Measurements from ENCODE around the gene COPG1. TPM values are rescaled to one million over a fixed set of nuclear protein-coding genes. Genes with fewer than 3 reads are reported as not detected.

The COPG1 gene
- total and polyA plus RNA-seq, 2 experiments from 2014 or later: 50.0 to 106 TPM

DNA sequence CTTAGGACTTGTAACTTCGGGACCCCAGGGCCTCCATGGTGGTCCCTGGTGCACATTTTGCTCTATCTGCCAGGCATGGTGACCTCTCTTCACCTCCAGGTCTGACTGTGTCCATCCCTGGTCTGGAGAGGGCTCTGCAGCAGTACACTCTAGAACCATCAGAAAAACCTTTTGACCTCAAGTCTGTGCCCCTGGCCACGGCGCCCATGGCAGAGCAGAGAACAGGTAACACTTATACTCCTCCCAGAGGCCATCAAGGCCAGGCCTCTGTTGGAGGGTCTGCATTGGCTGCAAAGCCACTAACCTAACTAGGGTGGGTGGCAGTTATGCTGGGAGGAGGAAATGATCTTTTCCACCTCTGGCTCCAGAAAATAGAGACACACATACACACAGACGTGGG lies 19.0 kb downstream of the COPG1 start:
- Histone ChIP-seq H3K4me2 (no peak overlapping the region), H3K4me1 (ENCODE audit: insufficient read depth) (no peaks in the 10 kb centered on the region), H3K36me3 (ENCODE audit: insufficient read depth) (peaks cover 69% of the 10 kb centered on the region), H3K27ac (ENCODE audit: low read depth) (no peak overlapping the region), H3K9me2 (ENCODE audit: insufficient read depth) (no peaks in the 10 kb centered on the region), H3K79me2 (replicated peaks; ENCODE audit: insufficient read depth) (no peaks in the 10 kb centered on the region), H2AFZ (no peak overlapping the region), H3K4me3 (no peak overlapping the region), H4K20me1 (replicated peaks; ENCODE audit: insufficient read depth) (no peaks in the 10 kb centered on the region; the same call in none of the 2 replicates), H3K27me3 (ENCODE audit: insufficient read depth) (no peaks in the 10 kb centered on the region), H3F3A (replicated peaks; ENCODE audit: low read depth) (no peaks in the 10 kb centered on the region)
- H3K27me3 Mint-ChIP-seq (ENCODE audit: insufficient read depth, low read depth, poor library complexity): peaks cover 2% of the 10 kb centered on the region
- DNase-seq (ENCODE audit: low spot score) (no peak), ATAC-seq (no peak)
- TF ChIP-seq EZH2 (IDR thresholded peaks at IDR 0.05; ENCODE audit: low read depth, unreplicated experiment) (no peak), EZH2phosphoT487 (IDR thresholded peaks at IDR 0.05; ENCODE audit: unreplicated experiment) (no peak), POLR2AphosphoS5 (IDR thresholded peaks at IDR 0.05; ENCODE audit: low read depth) (no peak), NANOG (IDR thresholded peaks at IDR 0.05; ENCODE audit: borderline replicate concordance) (no peak), STAT1 (IDR thresholded peaks at IDR 0.05; ENCODE audit: unreplicated experiment) (no peak), JUNB (IDR thresholded peaks at IDR 0.05; ENCODE audit: unreplicated experiment) (no peak), ZNF331 (CRISPR knock-in tag; IDR thresholded peaks at IDR 0.05; ENCODE audit: low read depth) (no peak), ZNF114 (CRISPR knock-in tag; IDR thresholded peaks at IDR 0.05) (no peak)
- TF ChIP-seq, protein P1, sequence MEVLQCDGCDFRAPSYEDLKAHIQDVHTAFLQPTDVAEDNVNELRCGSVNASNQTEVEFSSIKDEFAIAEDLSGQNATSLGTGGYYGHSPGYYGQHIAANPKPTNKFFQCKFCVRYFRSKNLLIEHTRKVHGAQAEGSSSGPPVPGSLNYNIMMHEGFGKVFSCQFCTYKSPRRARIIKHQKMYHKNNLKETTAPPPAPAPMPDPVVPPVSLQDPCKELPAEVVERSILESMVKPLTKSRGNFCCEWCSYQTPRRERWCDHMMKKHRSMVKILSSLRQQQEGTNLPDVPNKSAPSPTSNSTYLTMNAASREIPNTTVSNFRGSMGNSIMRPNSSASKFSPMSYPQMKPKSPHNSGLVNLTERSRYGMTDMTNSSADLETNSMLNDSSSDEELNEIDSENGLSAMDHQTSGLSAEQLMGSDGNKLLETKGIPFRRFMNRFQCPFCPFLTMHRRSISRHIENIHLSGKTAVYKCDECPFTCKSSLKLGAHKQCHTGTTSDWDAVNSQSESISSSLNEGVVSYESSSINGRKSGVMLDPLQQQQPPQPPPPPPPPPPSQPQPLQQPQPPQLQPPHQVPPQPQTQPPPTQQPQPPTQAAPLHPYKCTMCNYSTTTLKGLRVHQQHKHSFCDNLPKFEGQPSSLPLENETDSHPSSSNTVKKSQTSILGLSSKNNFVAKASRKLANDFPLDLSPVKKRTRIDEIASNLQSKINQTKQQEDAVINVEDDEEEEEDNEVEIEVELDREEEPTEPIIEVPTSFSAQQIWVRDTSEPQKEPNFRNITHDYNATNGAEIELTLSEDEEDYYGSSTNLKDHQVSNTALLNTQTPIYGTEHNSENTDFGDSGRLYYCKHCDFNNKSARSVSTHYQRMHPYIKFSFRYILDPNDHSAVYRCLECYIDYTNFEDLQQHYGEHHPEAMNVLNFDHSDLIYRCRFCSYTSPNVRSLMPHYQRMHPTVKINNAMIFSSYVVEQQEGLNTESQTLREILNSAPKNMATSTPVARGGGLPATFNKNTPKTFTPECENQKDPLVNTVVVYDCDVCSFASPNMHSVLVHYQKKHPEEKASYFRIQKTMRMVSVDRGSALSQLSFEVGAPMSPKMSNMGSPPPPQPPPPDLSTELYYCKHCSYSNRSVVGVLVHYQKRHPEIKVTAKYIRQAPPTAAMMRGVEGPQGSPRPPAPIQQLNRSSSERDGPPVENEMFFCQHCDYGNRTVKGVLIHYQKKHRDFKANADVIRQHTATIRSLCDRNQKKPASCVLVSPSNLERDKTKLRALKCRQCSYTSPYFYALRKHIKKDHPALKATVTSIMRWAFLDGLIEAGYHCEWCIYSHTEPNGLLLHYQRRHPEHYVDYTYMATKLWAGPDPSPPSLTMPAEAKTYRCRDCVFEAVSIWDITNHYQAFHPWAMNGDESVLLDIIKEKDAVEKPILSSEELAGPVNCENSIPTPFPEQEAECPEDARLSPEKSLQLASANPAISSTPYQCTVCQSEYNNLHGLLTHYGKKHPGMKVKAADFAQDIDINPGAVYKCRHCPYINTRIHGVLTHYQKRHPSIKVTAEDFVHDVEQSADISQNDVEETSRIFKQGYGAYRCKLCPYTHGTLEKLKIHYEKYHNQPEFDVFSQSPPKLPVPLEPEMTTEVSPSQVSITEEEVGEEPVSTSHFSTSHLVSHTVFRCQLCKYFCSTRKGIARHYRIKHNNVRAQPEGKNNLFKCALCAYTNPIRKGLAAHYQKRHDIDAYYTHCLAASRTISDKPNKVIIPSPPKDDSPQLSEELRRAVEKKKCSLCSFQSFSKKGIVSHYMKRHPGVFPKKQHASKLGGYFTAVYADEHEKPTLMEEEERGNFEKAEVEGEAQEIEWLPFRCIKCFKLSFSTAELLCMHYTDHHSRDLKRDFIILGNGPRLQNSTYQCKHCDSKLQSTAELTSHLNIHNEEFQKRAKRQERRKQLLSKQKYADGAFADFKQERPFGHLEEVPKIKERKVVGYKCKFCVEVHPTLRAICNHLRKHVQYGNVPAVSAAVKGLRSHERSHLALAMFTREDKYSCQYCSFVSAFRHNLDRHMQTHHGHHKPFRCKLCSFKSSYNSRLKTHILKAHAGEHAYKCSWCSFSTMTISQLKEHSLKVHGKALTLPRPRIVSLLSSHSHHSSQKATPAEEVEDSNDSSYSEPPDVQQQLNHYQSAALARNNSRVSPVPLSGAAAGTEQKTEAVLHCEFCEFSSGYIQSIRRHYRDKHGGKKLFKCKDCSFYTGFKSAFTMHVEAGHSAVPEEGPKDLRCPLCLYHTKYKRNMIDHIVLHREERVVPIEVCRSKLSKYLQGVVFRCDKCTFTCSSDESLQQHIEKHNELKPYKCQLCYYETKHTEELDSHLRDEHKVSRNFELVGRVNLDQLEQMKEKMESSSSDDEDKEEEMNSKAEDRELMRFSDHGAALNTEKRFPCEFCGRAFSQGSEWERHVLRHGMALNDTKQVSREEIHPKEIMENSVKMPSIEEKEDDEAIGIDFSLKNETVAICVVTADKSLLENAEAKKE (CRISPR knock-in tag; IDR thresholded peaks at IDR 0.05): no peak
- TF ChIP-seq, protein P2, sequence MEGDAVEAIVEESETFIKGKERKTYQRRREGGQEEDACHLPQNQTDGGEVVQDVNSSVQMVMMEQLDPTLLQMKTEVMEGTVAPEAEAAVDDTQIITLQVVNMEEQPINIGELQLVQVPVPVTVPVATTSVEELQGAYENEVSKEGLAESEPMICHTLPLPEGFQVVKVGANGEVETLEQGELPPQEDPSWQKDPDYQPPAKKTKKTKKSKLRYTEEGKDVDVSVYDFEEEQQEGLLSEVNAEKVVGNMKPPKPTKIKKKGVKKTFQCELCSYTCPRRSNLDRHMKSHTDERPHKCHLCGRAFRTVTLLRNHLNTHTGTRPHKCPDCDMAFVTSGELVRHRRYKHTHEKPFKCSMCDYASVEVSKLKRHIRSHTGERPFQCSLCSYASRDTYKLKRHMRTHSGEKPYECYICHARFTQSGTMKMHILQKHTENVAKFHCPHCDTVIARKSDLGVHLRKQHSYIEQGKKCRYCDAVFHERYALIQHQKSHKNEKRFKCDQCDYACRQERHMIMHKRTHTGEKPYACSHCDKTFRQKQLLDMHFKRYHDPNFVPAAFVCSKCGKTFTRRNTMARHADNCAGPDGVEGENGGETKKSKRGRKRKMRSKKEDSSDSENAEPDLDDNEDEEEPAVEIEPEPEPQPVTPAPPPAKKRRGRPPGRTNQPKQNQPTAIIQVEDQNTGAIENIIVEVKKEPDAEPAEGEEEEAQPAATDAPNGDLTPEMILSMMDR (conservative IDR thresholded peaks at IDR 0.05; ENCODE audit: low read depth in 2 of 2): no peak
- TF ChIP-seq, protein P3, sequence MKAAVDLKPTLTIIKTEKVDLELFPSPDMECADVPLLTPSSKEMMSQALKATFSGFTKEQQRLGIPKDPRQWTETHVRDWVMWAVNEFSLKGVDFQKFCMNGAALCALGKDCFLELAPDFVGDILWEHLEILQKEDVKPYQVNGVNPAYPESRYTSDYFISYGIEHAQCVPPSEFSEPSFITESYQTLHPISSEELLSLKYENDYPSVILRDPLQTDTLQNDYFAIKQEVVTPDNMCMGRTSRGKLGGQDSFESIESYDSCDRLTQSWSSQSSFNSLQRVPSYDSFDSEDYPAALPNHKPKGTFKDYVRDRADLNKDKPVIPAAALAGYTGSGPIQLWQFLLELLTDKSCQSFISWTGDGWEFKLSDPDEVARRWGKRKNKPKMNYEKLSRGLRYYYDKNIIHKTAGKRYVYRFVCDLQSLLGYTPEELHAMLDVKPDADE (IDR thresholded peaks at IDR 0.05): no peak
- H3K4me1 Mint-ChIP-seq: no peaks in the 10 kb centered on the region
- H3K9me3 Mint-ChIP-seq: no peaks in the 10 kb centered on the region
- no peak overlapping the region for H3K4me3 Mint-ChIP-seq
- H3K36me3 Mint-ChIP-seq (ENCODE audit: low read depth): peaks cover 83% of the 10 kb centered on the region
- H3K27ac Mint-ChIP-seq: no peak overlapping the region
